Kasumi-1 (cell line): ENCODE results near the gene BMAL1.

Experiments used
- DNase-seq, 2 experiments: peaks; one replicate each; lab custom pipeline; 2025; lab: John Stamatoyannopoulos, UW

BMAL1 gene

GRCh38 chr11:13317293-13318080 lies 39.9 kb downstream of the BMAL1 start:
- DNase-seq: no peak

- peak in 1 of 2 experiments; percentile 12 for DNase-seq
Observed at GRCh38 chr11:13318498-13319295, 41.1 kb downstream of the BMAL1 start.

- no peak for DNase-seq
Observed at GRCh38 chr11:13320688-13321087, 43.1 kb downstream of the BMAL1 start.

- no peak for DNase-seq
Observed at GRCh38 chr11:13321431-13321830, 43.8 kb downstream of the BMAL1 start.

- no peak for DNase-seq
Observed at GRCh38 chr11:13324141-13324540, 46.6 kb downstream of the BMAL1 start.

GRCh38 chr11:13324709-13325108 lies 47.1 kb downstream of the BMAL1 start:
- DNase-seq: no peak

GRCh38 chr11:13327421-13327820 lies 49.8 kb downstream of the BMAL1 start:
- DNase-seq: no peak

- DNase-seq: no peak
Observed at GRCh38 chr11:13328286-13328685, 50.7 kb downstream of the BMAL1 start.

GRCh38 chr11:13329670-13330356 lies 52.2 kb downstream of the BMAL1 start:
- DNase-seq: no peak

GRCh38 chr11:13332124-13332523 lies 54.5 kb downstream of the BMAL1 start:
- DNase-seq: no peak

GRCh38 chr11:13333456-13333957 lies 55.9 kb downstream of the BMAL1 start:
- peak; percentile 65 to 68 for DNase-seq

GRCh38 chr11:13334034-13334786 lies 56.6 kb downstream of the BMAL1 start:
- no peak for DNase-seq

GRCh38 chr11:13335319-13335718 lies 57.7 kb downstream of the BMAL1 start:
- DNase-seq: peak; percentile 72 to 82

- no peak for DNase-seq
Observed at GRCh38 chr11:13336246-13336878, 58.8 kb downstream of the BMAL1 start.

- DNase-seq: no peak
Observed at GRCh38 chr11:13338019-13338426, 60.4 kb downstream of the BMAL1 start.

GRCh38 chr11:13338427-13339069 lies 61.0 kb downstream of the BMAL1 start:
- DNase-seq: no peak

GRCh38 chr11:13339195-13340153 lies 61.9 kb downstream of the BMAL1 start:
- peak; percentile 74 to 75 for DNase-seq

- peak; percentile 22 for DNase-seq
Observed at GRCh38 chr11:13341026-13341425, 63.4 kb downstream of the BMAL1 start.

- no peak for DNase-seq
Observed at GRCh38 chr11:13343067-13343466, 65.5 kb downstream of the BMAL1 start.
